Measurements from ENCODE around the gene UROS. TPM values are rescaled to one million over a fixed set of nuclear protein-coding genes. Genes with fewer than 3 reads are reported as not detected.

The UROS gene
- total RNA-seq, 1 donor from 2014 or later: 64.6 TPM

Small RNA genes within 50 kb of the gene (microRNA-seq; reads per million reads assigned to microRNA genes)
- gene MIR4484: 4.7 reads per million, percentile 19 among the genes with 10 or more reads in this experiment

Other genes with a start within 250 kb of the UROS start
- not detected in 2 replicates for gene TEX36, start 140.1 kb downstream of the UROS start, total RNA-seq
- gene EDRF1, start 103.5 kb downstream of the UROS start, total RNA-seq: 24.0 and 25.7 TPM in 2 replicates
- gene MMP21, start 47.4 kb downstream of the UROS start, total RNA-seq: not detected in 2 replicates
- 65.9 and 68.1 TPM in 2 replicates for gene BCCIP, start 288 bp upstream of the UROS start, total RNA-seq
- gene DHX32, start 58.0 kb upstream of the UROS start, total RNA-seq: 39.4 and 41.7 TPM in 2 replicates
- 9.7 and 12.1 TPM in 2 replicates for gene FANK1, start 73.3 kb upstream of the UROS start, total RNA-seq

Measured in astrocyte (in vitro differentiated cells and primary cell).